ENCODE measurements around the gene EED.
A peak's percentile ranks its signal among the peaks of the same experiment; 100 is the strongest.

EED gene

DNA sequence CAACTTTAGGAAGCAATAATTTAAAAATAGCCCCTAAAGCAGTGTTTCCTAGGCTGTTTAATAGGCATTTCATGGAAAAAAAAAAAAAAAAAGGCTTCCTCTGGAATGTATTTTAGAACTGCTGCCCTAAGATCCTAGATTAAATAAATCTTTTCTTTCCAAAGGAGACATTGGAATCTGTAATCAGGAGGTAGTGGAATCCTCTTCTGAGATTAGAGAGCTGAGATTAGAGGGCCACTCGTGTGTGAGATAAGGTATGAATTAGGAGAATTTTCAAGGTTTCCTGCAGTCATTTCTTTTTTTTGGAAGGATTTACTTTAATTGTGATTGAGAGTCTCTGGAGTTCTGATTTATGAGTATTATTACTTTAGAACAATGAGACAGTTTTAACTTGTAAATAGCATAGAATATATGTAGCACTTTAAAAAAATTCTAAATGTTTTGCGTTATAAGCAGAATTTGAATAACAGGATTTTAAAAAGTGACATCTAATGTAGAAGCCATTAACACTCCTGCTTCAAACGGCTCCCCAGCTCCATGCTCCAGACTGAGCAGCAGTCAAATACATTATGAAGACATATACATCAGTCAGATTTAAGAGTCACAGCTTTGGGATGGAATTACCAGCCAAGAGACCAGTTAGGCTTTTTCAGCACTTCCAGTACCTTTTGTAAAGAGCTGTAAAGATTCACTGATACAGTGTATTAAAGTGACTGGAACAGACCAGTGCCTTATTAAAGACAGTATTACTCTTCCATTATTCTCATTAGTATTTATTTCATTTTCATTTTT lies 5.0 kb downstream of the EED start:
- DNase-seq (ENCODE audit: low read depth) = no peak

GRCh38 chr11:86251345-86251744 lies 6.8 kb downstream of the EED start:
- DNase-seq (ENCODE audit: low read depth) = no peak

DNA sequence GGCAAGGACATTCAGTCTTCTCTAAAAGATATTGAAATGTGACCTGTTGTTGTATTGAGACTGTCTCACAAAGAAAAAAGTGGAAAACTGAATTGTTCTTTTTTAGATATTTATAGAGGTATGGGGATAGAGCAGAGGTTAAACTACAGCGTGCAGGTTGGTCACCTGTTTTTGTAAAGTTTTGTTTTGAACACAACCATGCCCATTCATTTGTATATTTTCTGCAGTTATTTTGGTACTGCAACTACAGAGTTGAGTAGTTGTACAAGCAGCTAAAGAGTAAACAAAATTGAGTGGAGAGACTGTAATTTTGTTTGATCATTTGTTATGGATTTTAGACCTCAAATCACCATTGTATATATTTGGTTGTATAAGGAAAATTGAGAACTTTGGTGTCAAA lies 11.3 kb downstream of the EED start:
- DNase-seq (ENCODE audit: low read depth) = no peak

DNA sequence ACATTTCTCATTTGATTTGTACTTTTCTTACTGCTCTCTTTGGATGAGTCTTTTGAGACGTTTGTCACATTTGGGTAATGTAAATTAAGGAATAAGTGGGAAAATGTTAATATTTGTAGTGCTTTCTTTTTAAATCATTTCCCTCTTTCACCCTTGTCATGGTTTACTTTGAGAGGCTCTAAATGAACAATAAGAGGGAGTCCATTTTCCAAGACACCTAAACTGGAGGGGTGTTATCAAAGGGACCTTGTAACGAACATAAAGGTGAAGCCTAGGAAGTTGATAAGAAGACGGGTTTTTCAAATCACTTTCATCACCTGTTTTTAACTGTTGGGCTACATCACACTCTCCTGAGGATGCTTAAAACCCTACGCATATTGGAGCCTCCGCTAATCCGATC lies 12.1 kb downstream of the EED start:
- DNase-seq (ENCODE audit: low read depth) = no peak

- DNase-seq (ENCODE audit: low read depth) = no peak
Observed at GRCh38 chr11:86257446-86257845, 12.9 kb downstream of the EED start.

DNA sequence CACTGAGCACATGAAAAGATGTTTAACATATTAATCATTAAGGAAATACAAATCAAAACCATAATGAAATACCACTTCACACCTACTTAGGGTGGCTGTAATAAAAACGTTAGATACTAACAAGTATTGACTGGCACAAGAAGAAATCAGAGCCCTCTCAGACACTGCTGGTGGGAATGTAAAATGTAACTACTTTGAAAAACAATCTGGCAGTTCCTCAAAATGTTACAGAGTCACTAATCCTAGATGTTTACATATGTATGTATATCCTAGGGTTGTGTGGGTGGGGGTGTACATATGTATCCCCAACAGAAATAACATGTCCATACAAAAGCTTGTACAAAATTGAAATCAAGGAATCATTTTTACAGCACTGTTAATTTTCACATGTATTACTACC lies 15.2 kb downstream of the EED start:
- DNase-seq (ENCODE audit: low read depth) = no peak

GRCh38 chr11:86261328-86261727 lies 16.8 kb downstream of the EED start:
- no peak for DNase-seq (ENCODE audit: low read depth)

GRCh38 chr11:86262387-86262786 lies 17.8 kb downstream of the EED start:
- DNase-seq (ENCODE audit: low read depth) = no peak

DNA sequence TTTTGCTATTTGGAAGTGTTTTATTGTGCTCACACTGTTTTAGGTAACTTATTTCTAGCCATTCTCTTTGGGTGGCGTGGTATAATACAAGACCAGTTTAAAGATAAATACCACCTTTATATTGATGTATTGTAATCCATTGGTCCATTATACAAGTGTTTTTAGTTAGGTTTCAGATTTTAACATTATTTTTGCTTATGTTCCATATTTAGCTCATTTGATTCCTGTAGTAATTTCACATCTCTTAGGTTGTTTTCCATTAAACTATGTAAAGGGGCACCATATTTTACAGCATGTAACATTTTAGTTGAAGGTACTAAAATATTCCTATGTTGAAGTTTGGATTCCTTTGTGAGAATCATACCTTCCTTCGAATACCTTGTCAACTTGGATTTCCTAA lies 20.1 kb downstream of the EED start:
- no peak for DNase-seq (ENCODE audit: low read depth)

GRCh38 chr11:86265194-86265593 lies 20.6 kb downstream of the EED start:
- no peak for DNase-seq (ENCODE audit: low read depth)

DNA sequence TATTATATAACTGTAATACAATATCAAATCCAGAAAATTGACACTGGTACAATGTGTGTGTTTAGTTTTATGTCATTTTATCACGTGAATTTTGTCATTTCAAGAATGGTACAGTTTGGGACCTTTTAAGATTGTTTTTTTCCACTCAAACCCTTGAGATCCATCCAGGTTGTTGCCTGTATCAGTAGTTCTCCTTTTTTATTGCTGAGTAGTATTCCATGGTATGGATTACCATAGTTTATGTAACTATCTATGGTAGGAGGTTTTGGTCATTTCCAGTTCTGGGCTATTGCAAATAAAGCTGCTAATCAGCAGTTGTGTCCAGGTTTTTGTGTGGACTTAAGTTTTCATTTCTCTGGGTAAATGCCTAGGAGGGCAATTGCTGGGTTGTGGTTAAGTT lies 25.1 kb downstream of the EED start:
- no peak for DNase-seq (ENCODE audit: low read depth)

- DNase-seq (ENCODE audit: low read depth) = no peak
Observed at GRCh38 chr11:86274503-86274902, 29.9 kb downstream of the EED start.

DNA sequence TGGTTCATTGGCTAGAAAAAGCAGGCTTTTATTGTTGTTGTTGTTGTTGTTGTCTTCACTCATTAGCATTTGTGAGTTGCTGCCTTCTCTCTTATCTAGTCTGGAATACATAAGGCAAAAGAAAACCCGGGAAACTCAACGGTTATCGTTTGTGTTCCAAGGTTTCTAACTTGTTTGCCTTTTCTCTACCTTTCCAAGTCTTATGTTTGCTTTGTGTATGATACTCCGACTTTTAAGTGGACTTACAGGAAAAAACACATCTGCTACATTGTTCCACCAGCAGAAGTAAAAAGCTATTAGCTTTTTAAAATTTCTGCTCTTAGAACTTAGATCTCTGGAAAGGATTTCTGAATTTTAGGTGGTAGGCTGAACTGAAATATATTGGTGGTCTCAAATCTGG lies 30.4 kb downstream of the EED start:
- no peak for DNase-seq (ENCODE audit: low read depth)

DNA sequence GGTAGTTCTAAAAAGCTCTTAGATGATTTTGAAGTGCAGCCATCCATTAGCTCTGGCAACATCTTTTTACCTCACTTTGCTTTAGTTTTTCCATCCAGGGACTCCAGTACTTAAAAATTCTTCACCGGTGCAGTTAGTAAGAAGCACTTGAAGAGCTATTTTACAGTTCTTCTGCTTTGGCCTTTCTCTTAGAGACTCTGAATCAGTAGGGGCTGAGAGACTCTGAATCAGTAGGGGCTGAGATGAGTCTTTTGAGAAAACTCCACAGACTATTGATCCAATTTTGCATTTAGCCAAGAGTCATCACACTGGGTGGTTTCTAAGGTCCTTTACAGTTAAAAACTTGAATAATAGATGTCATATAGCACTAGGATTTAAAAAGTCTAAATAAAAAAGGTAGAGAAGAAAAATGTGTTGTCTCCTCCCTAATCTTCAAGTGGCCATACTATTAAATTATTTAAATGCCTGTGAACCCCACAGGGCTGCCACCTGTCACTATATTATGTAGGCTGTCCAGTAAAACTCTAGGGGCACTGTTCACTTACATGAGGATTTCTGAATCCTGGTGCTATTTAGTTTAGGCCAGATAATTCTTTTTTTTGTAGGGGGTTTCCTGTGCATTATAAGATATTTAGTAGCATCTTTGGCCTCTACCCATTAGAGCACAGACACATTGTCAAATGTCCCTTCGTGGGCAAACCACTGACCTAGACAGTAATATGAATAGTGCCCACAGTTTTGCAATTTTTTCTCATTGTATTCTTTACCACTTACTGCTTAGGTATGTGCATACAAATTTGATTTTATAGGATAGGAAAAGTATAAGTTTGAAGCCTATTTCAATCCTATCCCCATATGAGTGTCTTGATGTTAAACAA lies 31.2 kb downstream of the EED start:
- DNase-seq (ENCODE audit: low read depth) = no peak

GRCh38 chr11:86277741-86278140 lies 33.2 kb downstream of the EED start:
- peak; percentile 53 for DNase-seq (ENCODE audit: low read depth)

DNA sequence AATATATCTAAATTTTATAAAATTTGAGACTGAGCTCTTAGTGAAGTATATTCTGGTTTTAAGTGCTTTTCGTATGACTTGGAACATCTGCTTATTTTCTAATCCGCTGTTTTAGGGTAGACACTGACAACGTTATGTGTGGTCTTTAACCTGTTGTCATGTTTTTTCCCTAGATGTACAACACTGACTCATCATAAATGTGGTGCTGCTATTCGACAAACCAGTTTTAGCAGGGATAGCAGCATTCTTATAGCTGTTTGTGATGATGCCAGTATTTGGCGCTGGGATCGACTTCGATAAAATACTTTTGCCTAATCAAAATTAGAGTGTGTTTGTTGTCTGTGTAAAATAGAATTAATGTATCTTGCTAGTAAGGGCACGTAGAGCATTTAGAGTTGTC lies 33.7 kb downstream of the EED start:
- no peak for DNase-seq (ENCODE audit: low read depth)

GRCh38 chr11:86279747-86280146 lies 35.2 kb downstream of the EED start:
- DNase-seq (ENCODE audit: low read depth) = peak; percentile 26

DNA sequence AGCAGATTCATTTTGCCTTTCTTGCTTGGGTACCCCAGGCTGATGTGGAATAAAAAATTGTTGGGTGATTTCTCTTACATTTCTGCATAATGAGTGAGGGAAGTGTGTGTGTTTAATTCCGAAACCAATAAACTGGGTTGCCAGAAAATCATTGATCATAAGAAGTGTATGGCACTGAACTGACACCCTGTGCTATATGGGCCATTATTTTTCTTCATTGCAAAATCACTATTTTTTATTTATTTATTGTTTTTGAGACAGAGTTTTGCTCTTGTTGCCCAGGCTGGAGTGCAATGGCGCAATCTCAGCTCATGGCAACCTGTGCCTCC lies 42.9 kb downstream of the EED start:
- DNase-seq (ENCODE audit: low read depth) = no peak

GRCh38 chr11:86288776-86289507 lies 44.4 kb downstream of the EED start:
- DNase-seq (ENCODE audit: low read depth) = no peak

DNA sequence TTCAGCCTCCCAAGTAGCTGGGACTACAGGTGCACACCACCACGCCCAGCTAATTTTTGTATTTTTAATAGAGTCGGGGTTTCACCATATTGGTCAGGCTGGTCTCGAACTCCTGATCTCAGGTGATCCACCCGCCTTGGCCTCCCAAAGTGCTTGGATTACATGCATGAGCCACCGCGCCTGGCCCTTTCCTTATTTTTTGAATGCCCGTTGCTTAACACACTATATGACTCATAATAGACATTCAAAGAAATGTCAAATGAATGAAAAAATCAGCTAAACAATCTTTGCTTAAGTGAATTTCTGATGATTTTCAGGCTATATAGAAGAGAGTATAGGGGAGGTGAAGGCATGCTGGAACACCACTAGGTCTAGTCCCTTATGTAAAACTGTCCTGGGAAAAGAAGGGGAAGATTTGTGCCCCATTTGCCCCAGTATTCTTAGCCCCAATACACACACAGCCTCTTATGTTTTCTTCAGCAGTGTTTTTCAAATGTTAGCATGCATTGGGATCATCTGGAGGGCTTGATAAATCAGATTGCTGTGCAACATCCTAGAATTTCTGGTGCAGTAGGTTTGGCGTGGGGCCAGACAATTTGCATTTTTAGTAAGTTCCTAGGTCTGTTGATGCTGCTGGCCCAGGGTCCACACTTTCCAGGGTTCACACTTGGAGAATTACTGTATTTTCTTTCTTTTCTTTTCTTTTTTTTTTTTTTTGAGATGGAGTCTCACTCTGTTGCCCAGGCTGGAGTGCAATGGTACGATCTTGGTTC lies 45.1 kb downstream of the EED start:
- DNase-seq (ENCODE audit: low read depth) = peak; percentile 39

- peak; percentile 39 for DNase-seq (ENCODE audit: low read depth)
Observed at GRCh38 chr11:86291466-86292262, 47.1 kb downstream of the EED start.

Data from fibroblast of gingiva (primary cell).